K562 (cell line): Measurements from ENCODE around the gene HEPACAM2. TPM values are rescaled to one million over a fixed set of nuclear protein-coding genes. Genes with fewer than 3 reads are reported as not detected.

Source experiments
- ATAC-seq: fragments of 200-7000 bp; cut with Tn5 transposase; 3 replicates; pipeline ENCODE4 v1.9.1; 2020; ENCODE audit warnings: moderate library complexity
- BruUV-seq: library from RNA; stranded (reverse); fragments of 400-500 nt; replicated peaks from 2 replicates; lab custom pipeline; 2021; lab: Mats Ljungman, UMichigan
- CTCF ChIA-PET: fragments of 300-600 bp; formaldehyde crosslinking; extraction: SDS; loops from one replicate; lab custom pipeline; 2021; ENCODE audit warnings: low intra/inter-chr PET ratio; lab: Yijun Ruan, JAX
- POLR2A ChIA-PET: fragments of 300-600, 350-650 bp; sonication (Branson Sonifier 250); formaldehyde crosslinking; extraction: SDS; loops from one replicate; lab custom pipeline; 2021; ENCODE audit warnings: antibody characterized with exemption, inconsistent platforms; lab: Yijun Ruan, JAX
- DNase-seq, 4 experiments: peaks; one replicate each; pipeline versions ENCODE4 v3.0.0 to v3.0.0-alpha.2; 2011 to 2018; ENCODE audit warnings: low spot score in 3 of 4, mixed read lengths in 3 of 4; ENCODE audit errors: extremely low read depth in 1 of 4
- FAIRE-seq: peaks from 2 replicates; lab custom pipeline; 2011; peaks lifted over from hg19 to GRCh38; lab: Jason Lieb, UNC
- H2AFZ ChIP-seq: 2 replicates; pipeline ENCODE4 v1.6.0; 2011; ENCODE audit warnings: low read depth, low read length, control low read depth, inconsistent platforms
- H3K27ac ChIP-seq: fragments of 200-600 bp; 3 replicates; pipeline ENCODE4 v1.8.0; 2011; ENCODE audit warnings: low read depth, mild to moderate bottlenecking, control low read depth, inconsistent platforms, low read length, moderate library complexity, mixed read lengths; ENCODE audit errors: extremely low read depth
- H3K27me3 ChIP-seq, 2 experiments: fragments of 300-600 bp in 1 of 2; 2 replicates in 1 of 2; 3 replicates in 1 of 2; pipeline versions ENCODE4 v1.6.0 to v1.8.0; 2011; ENCODE audit warnings: inconsistent platforms in 2 of 2, low read length in 2 of 2, mild to moderate bottlenecking in 1 of 2, mixed read lengths in 1 of 2, moderate library complexity in 1 of 2; ENCODE audit not compliant: control insufficient read depth in 2 of 2, insufficient read depth in 2 of 2
- H3K36me3 ChIP-seq: fragments of 300-600 bp; 3 replicates; pipeline ENCODE4 v1.8.0; 2011; ENCODE audit warnings: mild to moderate bottlenecking, low read length, inconsistent platforms; ENCODE audit not compliant: control insufficient read depth, insufficient read depth
- H3K4me1 ChIP-seq, 2 experiments: fragments of 200-600 bp in 1 of 2; replicated peaks in 1 of 2; 2 replicates in 1 of 2; 3 replicates in 1 of 2; pipeline versions ENCODE4 v1.5.1 to v1.8.0; 2011; ENCODE audit warnings: inconsistent platforms in 2 of 2, low read length in 2 of 2, mild to moderate bottlenecking in 1 of 2, mixed read lengths in 1 of 2, moderate library complexity in 1 of 2; ENCODE audit not compliant: control insufficient read depth in 2 of 2, insufficient read depth in 2 of 2
- H3K4me2 ChIP-seq: 2 replicates; pipeline ENCODE4 v1.6.1; 2011; ENCODE audit warnings: low read length, control low read depth, inconsistent platforms, mixed read lengths; ENCODE audit not compliant: insufficient read depth
- H3K4me3 ChIP-seq: fragments of 200-600 bp; sonication (generic), shearing (Covaris generic); 2 replicates; pipeline ENCODE4 v1.5.1; 2016; ENCODE audit warnings: control low read depth, inconsistent platforms
- H3K79me2 ChIP-seq: fragments of 200-600 bp; 3 replicates; pipeline ENCODE4 v1.8.0; 2011; ENCODE audit warnings: low read length, inconsistent platforms; ENCODE audit not compliant: control insufficient read depth, insufficient read depth
- H3K9ac ChIP-seq, 2 experiments: 2 replicates each; pipeline versions ENCODE4 v1.6.0 to v1.6.1; 2011; ENCODE audit warnings: low read depth in 2 of 2, low read length in 2 of 2, control low read depth in 1 of 2, inconsistent platforms in 1 of 2, mild to moderate bottlenecking in 1 of 2, mixed read lengths in 1 of 2; ENCODE audit not compliant: insufficient read depth in 1 of 2
- H3K9me1 ChIP-seq: one replicate; pipeline ENCODE4 v1.6.0; 2011; ENCODE audit warnings: inconsistent platforms, mild to moderate bottlenecking, low read length, moderate library complexity; ENCODE audit not compliant: control insufficient read depth, insufficient read depth
- H3K9me3 ChIP-seq: replicated peaks from 2 replicates; pipeline ENCODE4 v1.5.1; 2011; ENCODE audit warnings: low read depth, low read length, inconsistent platforms; ENCODE audit not compliant: control insufficient read depth, insufficient read depth
- H4K20me1 ChIP-seq: replicated peaks from 2 replicates; pipeline ENCODE4 v1.6.1; 2011; ENCODE audit warnings: low read length, inconsistent platforms, mixed read lengths; ENCODE audit not compliant: control insufficient read depth, insufficient read depth
- GTF2F1 ChIP-seq: IDR thresholded peaks from 2 replicates; pipeline ENCODE4 v1.6.1; 2011; ENCODE audit warnings: low read depth, low read length, improper control_type of control experiment
- RFX1 ChIP-seq: fragments of 450-650 bp; IDR thresholded peaks from 2 replicates; pipeline ENCODE4 v1.6.1; 2016; ENCODE audit warnings: mild to moderate bottlenecking, moderate library complexity
- RUNX1 ChIP-seq: sonication (generic); IDR thresholded peaks from 2 replicates; pipeline ENCODE4 v1.6.1; 2016; ENCODE audit warnings: antibody characterized with exemption, low read depth
- TARDBP ChIP-seq: fragments of 450-650 bp; IDR thresholded peaks from 2 replicates; pipeline ENCODE4 v1.6.1; 2016
- TEAD4 ChIP-seq, 2 experiments: sonication (generic) in 1 of 2; formaldehyde crosslinking in 1 of 2; IDR thresholded peaks; 2 replicates each; pipeline versions ENCODE4 v1.6.1 to v1.8.0; 2012 to 2022; ENCODE audit warnings: borderline replicate concordance in 1 of 2, inconsistent platforms in 1 of 2, low read length in 1 of 2, mild to moderate bottlenecking in 1 of 2, missing genetic modification reagents in 1 of 2
- TFE3 ChIP-seq: fragments of 450-650 bp; formaldehyde crosslinking; IDR thresholded peaks from 2 replicates; pipeline ENCODE4 v1.4.0; 2020; ENCODE audit warnings: mild to moderate bottlenecking, mixed read lengths
- WGBS: fragments of 100-300 bp; shearing (Covaris generic); methylation state at CpG from one replicate; pipeline ENCODE4 v1.1.6; 2016; ENCODE audit warnings: low coverage, mixed read lengths; ENCODE audit not compliant: insufficient coverage; ENCODE audit errors: missing lambda C conversion rate; 5-methylcytosine and 5-hydroxymethylcytosine counted together
- in situ Hi-C: fragments of 300-500 bp; cut with MboI; formaldehyde crosslinking; loops from 4 replicates; pipeline ENCODE4 v1.15.0; 2018; ENCODE audit warnings: inconsistent platforms, mixed read lengths
- intact Hi-C: fragments of 100-400 bp; cut with micrococcal nuclease; formaldehyde crosslinking; loops from 2 replicates; pipeline ENCODE4 v1.14.2; 2022
- polyA plus RNA-seq, 8 experiments: library from polyadenylated mRNA; depleted of rRNA in 4 of 8; stranded (reverse) in 5 of 8; unstranded in 3 of 8; fragments of >200 nt; fragmentation: Nextera tagmentation in 2 of 8; fragmentation: Illumina TruSeq in 1 of 8; extraction: Ambion mirVana in 2 of 8; extraction: Trizol in 1 of 8; gene quantifications; 2 replicates each; pipeline versions ENCODE4 v1.2.1 to v1.2.3, GENCODE V29; 2011 to 2014; ENCODE audit warnings: inconsistent platforms in 1 of 8, missing spikeins in 1 of 8
- total RNA-seq, 7 experiments: library from RNA; depleted of rRNA in 6 of 7; stranded (reverse); fragments of >200 nt in 6 of 7; fragmentation: Illumina TruSeq in 2 of 7; extraction: Trizol in 2 of 7; gene quantifications; 2 replicates each; pipeline versions ENCODE4 v1.2.1 to v1.2.3, GENCODE V29; 2011 to 2021; ENCODE audit warnings: low replicate concordance in 1 of 7
- TF ChIP-seq, protein P1 (sequence below), 2 experiments: fragments of 450-650 bp; formaldehyde crosslinking in 1 of 2; IDR thresholded peaks; 2 replicates each; pipeline versions ENCODE4 v1.4.0 to v1.6.1; 2014 to 2020; ENCODE audit warnings: mild to moderate bottlenecking in 2 of 2, borderline replicate concordance in 1 of 2, low read depth in 1 of 2
- TF ChIP-seq, protein P2 (sequence below): sonication (generic); formaldehyde crosslinking; IDR thresholded peaks from 2 replicates; pipeline ENCODE4 v1.8.0; 2022; ENCODE audit warnings: missing genetic modification reagents, mild to moderate bottlenecking, moderate library complexity, borderline replicate concordance

The HEPACAM2 gene
- total and polyA plus RNA-seq, 9 of the 15 experiments (the other 6 are each of a cell fraction or from before 2014, with no cell fraction given) = 2.0 to 6.5 (median 3.9) TPM

GRCh38 chr7:93238748-93239147 lies 12.5 kb upstream of the HEPACAM2 start (continued):
- peak; percentile 56; the same call in 1 of the 2 replicates for TF ChIP-seq TEAD4 (IDR thresholded peaks at IDR 0.05; ENCODE audit: low read length)
- no peak for TF ChIP-seq TEAD4 (CRISPR knock-in tag; IDR thresholded peaks at IDR 0.05; ENCODE audit: borderline replicate concordance)
- no peak for TF ChIP-seq GTF2F1
- TF ChIP-seq, all 486 proteins: peak for 6

- WGBS = 61% methylated on average over 4 of the region's 4 CpGs
- CTCF ChIA-PET = no interaction called here
- TF ChIP-seq, protein P1, sequence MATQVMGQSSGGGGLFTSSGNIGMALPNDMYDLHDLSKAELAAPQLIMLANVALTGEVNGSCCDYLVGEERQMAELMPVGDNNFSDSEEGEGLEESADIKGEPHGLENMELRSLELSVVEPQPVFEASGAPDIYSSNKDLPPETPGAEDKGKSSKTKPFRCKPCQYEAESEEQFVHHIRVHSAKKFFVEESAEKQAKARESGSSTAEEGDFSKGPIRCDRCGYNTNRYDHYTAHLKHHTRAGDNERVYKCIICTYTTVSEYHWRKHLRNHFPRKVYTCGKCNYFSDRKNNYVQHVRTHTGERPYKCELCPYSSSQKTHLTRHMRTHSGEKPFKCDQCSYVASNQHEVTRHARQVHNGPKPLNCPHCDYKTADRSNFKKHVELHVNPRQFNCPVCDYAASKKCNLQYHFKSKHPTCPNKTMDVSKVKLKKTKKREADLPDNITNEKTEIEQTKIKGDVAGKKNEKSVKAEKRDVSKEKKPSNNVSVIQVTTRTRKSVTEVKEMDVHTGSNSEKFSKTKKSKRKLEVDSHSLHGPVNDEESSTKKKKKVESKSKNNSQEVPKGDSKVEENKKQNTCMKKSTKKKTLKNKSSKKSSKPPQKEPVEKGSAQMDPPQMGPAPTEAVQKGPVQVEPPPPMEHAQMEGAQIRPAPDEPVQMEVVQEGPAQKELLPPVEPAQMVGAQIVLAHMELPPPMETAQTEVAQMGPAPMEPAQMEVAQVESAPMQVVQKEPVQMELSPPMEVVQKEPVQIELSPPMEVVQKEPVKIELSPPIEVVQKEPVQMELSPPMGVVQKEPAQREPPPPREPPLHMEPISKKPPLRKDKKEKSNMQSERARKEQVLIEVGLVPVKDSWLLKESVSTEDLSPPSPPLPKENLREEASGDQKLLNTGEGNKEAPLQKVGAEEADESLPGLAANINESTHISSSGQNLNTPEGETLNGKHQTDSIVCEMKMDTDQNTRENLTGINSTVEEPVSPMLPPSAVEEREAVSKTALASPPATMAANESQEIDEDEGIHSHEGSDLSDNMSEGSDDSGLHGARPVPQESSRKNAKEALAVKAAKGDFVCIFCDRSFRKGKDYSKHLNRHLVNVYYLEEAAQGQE (IDR thresholded peaks at IDR 0.05; ENCODE audit: borderline replicate concordance) = no peak
- TF ChIP-seq, protein P1 (CRISPR knock-in tag; IDR thresholded peaks at IDR 0.05; ENCODE audit: low read depth) = no peak
- no peak for TF ChIP-seq RUNX1
- no peak for TF ChIP-seq TFE3
- TF ChIP-seq, protein P2, sequence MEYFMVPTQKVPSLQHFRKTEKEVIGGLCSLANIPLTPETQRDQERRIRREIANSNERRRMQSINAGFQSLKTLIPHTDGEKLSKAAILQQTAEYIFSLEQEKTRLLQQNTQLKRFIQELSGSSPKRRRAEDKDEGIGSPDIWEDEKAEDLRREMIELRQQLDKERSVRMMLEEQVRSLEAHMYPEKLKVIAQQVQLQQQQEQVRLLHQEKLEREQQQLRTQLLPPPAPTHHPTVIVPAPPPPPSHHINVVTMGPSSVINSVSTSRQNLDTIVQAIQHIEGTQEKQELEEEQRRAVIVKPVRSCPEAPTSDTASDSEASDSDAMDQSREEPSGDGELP (CRISPR knock-in tag) = no peak
- TF ChIP-seq TARDBP = no peak
- TF ChIP-seq RFX1 = 0 out of 2 replicates have a peak, but pooled peaks have one; percentile 13
These were observed 11.9 kb upstream of the HEPACAM2 start for GRCh38 chr7:93238131-93238530.

More at GRCh38 chr7:93238131-93238530, 11.9 kb upstream of the HEPACAM2 start:
- Histone ChIP-seq H3K4me1 (peaks cover 0 to 4% of the 10 kb centered on the region in 2 experiments; a peak in 2 of 5 replicates), H3K9me3 (no peaks in the 10 kb centered on the region), H3K27me3 (no peaks in the 10 kb centered on the region), H3K79me2 (peaks cover 17% of the 10 kb centered on the region; the same call in 1 of the 3 replicates), H3K4me3 (no peak overlapping the region), H3K9ac (no peak overlapping the region), H3K4me2 (peak overlapping the region; percentile 33; the same call in 1 of the 2 replicates), H2AFZ (no peak overlapping the region), H3K9me1 (no peaks in the 10 kb centered on the region), H4K20me1 (no peaks in the 10 kb centered on the region), H3K27ac (0 out of 3 replicates have a peak overlapping the region, but pooled peaks have one; percentile 25), H3K36me3 (no peaks in the 10 kb centered on the region)
- intact Hi-C loops = no loop called here
- no TSS peak for BruUV-seq
- DNase-seq (no peak), ATAC-seq (no peak), FAIRE-seq (no peak)
- in situ Hi-C loops = loop anchor here (5.0 kb wide), 1 partner anchor 309 kb away; no protein-coding TSS in a partner anchor
- POLR2A ChIA-PET = no interaction called here
